HEK293 (cell line): Measurements from ENCODE around the gene NRF1.

Experiments
- CTCF ChIA-PET: fragments of 350-600 bp; formaldehyde crosslinking; extraction: SDS; loops from one replicate; lab custom pipeline; 2021; ENCODE audit warnings: antibody characterized with exemption; lab: Yijun Ruan, JAX
- POLR2A ChIA-PET: fragments of 300-600 bp; formaldehyde crosslinking; extraction: SDS; loops from one replicate; lab custom pipeline; 2020; ENCODE audit warnings: antibody characterized with exemption, inconsistent platforms; lab: Yijun Ruan, JAX
- H3K27ac ChIP-seq: fragments of 200-500 bp; sonication (Bioruptor generic); 2 replicates; pipeline ENCODE4 v1.5.1; 2014; ENCODE audit warnings: low read depth, low read length, control low read depth, inconsistent platforms; ENCODE audit errors: extremely low read depth
- H3K36me3 ChIP-seq, 2 experiments: fragments of 200-500 bp in 1 of 2; sonication (Bioruptor generic) in 1 of 2; 1 replicate in 1 of 2; 2 replicates in 1 of 2; pipeline ENCODE4 v1.5.1; 2014 to 2017; ENCODE audit warnings: inconsistent platforms in 2 of 2, low read length in 2 of 2; ENCODE audit not compliant: control insufficient read depth in 2 of 2, insufficient read depth in 1 of 2
- H3K4me1 ChIP-seq: fragments of 200-500 bp; sonication (Bioruptor generic); 2 replicates; pipeline ENCODE4 v1.5.1; 2014; ENCODE audit warnings: mild to moderate bottlenecking, low read length, inconsistent platforms; ENCODE audit not compliant: control insufficient read depth, insufficient read depth
- H3K4me3 ChIP-seq: 2 replicates; pipeline ENCODE4 v1.5.1; 2011; ENCODE audit warnings: low read depth, mild to moderate bottlenecking, control low read depth, low read length, moderate library complexity
- H3K9me3 ChIP-seq: fragments of 200-500 bp; sonication (Bioruptor generic); 2 replicates; pipeline ENCODE4 v1.5.1; 2014; ENCODE audit warnings: low read depth, low read length, inconsistent platforms; ENCODE audit not compliant: control insufficient read depth, insufficient read depth
- AEBP2 ChIP-seq: fragments of 450-650 bp; formaldehyde crosslinking; IDR thresholded peaks from 2 replicates; pipeline ENCODE4 v1.5.1; 2016; ENCODE audit warnings: missing biosample characterization, missing genetic modification characterization, borderline replicate concordance
- HOXC10 ChIP-seq: sonication (generic); formaldehyde crosslinking; IDR thresholded peaks from 2 replicates; pipeline ENCODE4 v1.8.1; 2023; ENCODE audit warnings: mild to moderate bottlenecking, missing genetic modification reagents
- KLF17 ChIP-seq: fragments of 450-650 bp; formaldehyde crosslinking; IDR thresholded peaks from 2 replicates; pipeline ENCODE4 v1.5.1; 2016; ENCODE audit warnings: missing biosample characterization, missing genetic modification characterization
- KLF7 ChIP-seq: fragments of 450-650 bp; formaldehyde crosslinking; IDR thresholded peaks from 2 replicates; pipeline ENCODE4 v1.5.1; 2016; ENCODE audit warnings: missing biosample characterization, missing genetic modification characterization, borderline replicate concordance
- PRDM10 ChIP-seq: fragments of 450-650 bp; formaldehyde crosslinking; IDR thresholded peaks from 2 replicates; pipeline ENCODE4 v1.5.1; 2016; ENCODE audit warnings: missing biosample characterization, missing genetic modification characterization
- SCRT2 ChIP-seq: fragments of 450-650 bp; formaldehyde crosslinking; IDR thresholded peaks from 2 replicates; pipeline ENCODE4 v1.5.1; 2016; ENCODE audit warnings: missing biosample characterization, missing genetic modification characterization
- YY1 ChIP-seq: fragments of 450-650 bp; formaldehyde crosslinking; IDR thresholded peaks from 2 replicates; pipeline ENCODE4 v1.5.1; 2018; ENCODE audit warnings: missing biosample characterization, missing genetic modification characterization
- ZFP37 ChIP-seq: fragments of 450-650 bp; formaldehyde crosslinking; IDR thresholded peaks from 2 replicates; pipeline ENCODE4 v1.5.1; 2016; ENCODE audit warnings: missing biosample characterization, missing genetic modification characterization
- ZNF121 ChIP-seq: fragments of 450-650 bp; formaldehyde crosslinking; IDR thresholded peaks from 2 replicates; pipeline ENCODE4 v1.5.1; 2016; ENCODE audit warnings: missing biosample characterization, missing genetic modification characterization
- ZNF155 ChIP-seq: fragments of 450-650 bp; formaldehyde crosslinking; IDR thresholded peaks from 2 replicates; pipeline ENCODE4 v1.5.1; 2016; ENCODE audit warnings: missing biosample characterization, missing genetic modification characterization
- ZNF16 ChIP-seq: fragments of 450-650 bp; formaldehyde crosslinking; IDR thresholded peaks from 2 replicates; pipeline ENCODE4 v1.5.1; 2016; ENCODE audit warnings: low read depth, missing biosample characterization, missing genetic modification characterization
- ZNF174 ChIP-seq: fragments of 450-650 bp; formaldehyde crosslinking; IDR thresholded peaks from 2 replicates; pipeline ENCODE4 v1.5.0; 2017; ENCODE audit warnings: missing biosample characterization, mild to moderate bottlenecking, missing genetic modification characterization
- ZNF18 ChIP-seq: fragments of 450-650 bp; formaldehyde crosslinking; IDR thresholded peaks from 2 replicates; pipeline ENCODE4 v1.5.1; 2016; ENCODE audit warnings: missing biosample characterization, missing genetic modification characterization
- ZNF341 ChIP-seq: fragments of 450-650 bp; formaldehyde crosslinking; IDR thresholded peaks from 2 replicates; pipeline ENCODE4; 2016; ENCODE audit warnings: low read depth, missing biosample characterization, missing genetic modification characterization
- ZNF350 ChIP-seq: fragments of 450-650 bp; formaldehyde crosslinking; IDR thresholded peaks from 2 replicates; pipeline ENCODE4 v1.5.0; 2017; ENCODE audit warnings: missing biosample characterization, mild to moderate bottlenecking, missing genetic modification characterization
- ZNF366 ChIP-seq: fragments of 450-650 bp; formaldehyde crosslinking; conservative IDR thresholded peaks from 2 replicates; pipeline ENCODE4 v1.5.1; 2016; ENCODE audit warnings: missing biosample characterization, missing genetic modification characterization
- ZNF48 ChIP-seq: fragments of 450-650 bp; formaldehyde crosslinking; IDR thresholded peaks from 2 replicates; pipeline ENCODE4 v1.5.1; 2016; ENCODE audit warnings: missing biosample characterization, missing genetic modification characterization
- ZNF560 ChIP-seq: fragments of 450-650 bp; formaldehyde crosslinking; IDR thresholded peaks from 2 replicates; pipeline ENCODE4 v1.5.1; 2017; ENCODE audit warnings: missing biosample characterization, missing genetic modification characterization, borderline replicate concordance
- ZNF561 ChIP-seq: fragments of 450-650 bp; IDR thresholded peaks from 2 replicates; pipeline ENCODE4 v1.5.1; 2018; ENCODE audit warnings: missing biosample characterization, missing genetic modification characterization, borderline replicate concordance
- ZNF571 ChIP-seq: fragments of 450-650 bp; formaldehyde crosslinking; IDR thresholded peaks from 2 replicates; pipeline ENCODE4 v1.5.0; 2017; ENCODE audit warnings: missing biosample characterization, missing genetic modification characterization
- ZNF621 ChIP-seq: fragments of 450-650 bp; formaldehyde crosslinking; IDR thresholded peaks from 2 replicates; pipeline ENCODE4 v1.5.1; 2017; ENCODE audit warnings: missing biosample characterization, missing genetic modification characterization
- ZNF664 ChIP-seq: fragments of 450-650 bp; formaldehyde crosslinking; IDR thresholded peaks from 2 replicates; pipeline ENCODE4 v1.5.1; 2016; ENCODE audit warnings: missing biosample characterization, missing genetic modification characterization
- ZNF76 ChIP-seq: fragments of 450-650 bp; formaldehyde crosslinking; IDR thresholded peaks from 2 replicates; pipeline ENCODE4; 2016; ENCODE audit warnings: low read depth, missing biosample characterization, missing genetic modification characterization, borderline replicate concordance
- ZSCAN5A ChIP-seq: fragments of 450-650 bp; formaldehyde crosslinking; IDR thresholded peaks from 2 replicates; pipeline ENCODE4 v1.5.1; 2016; ENCODE audit warnings: missing biosample characterization, missing genetic modification characterization

NRF1 gene

GRCh38 chr7:129723679-129724078 is 112.2 kb downstream of the NRF1 start (continued):
- no peak for TF ChIP-seq KLF17 (tag by site-specific recombination)
- TF ChIP-seq ZSCAN5A (tag by site-specific recombination), result no peak
- TF ChIP-seq ZNF18 (tag by site-specific recombination), result no peak
- no peak for TF ChIP-seq ZNF621 (tag by site-specific recombination)
- no peak for TF ChIP-seq ZNF350 (tag by site-specific recombination)
- TF ChIP-seq ZNF155 (tag by site-specific recombination), result no peak
- TF ChIP-seq ZNF561 (tag by site-specific recombination), result no peak
- TF ChIP-seq ZNF341 (tag by site-specific recombination), result no peak
- TF ChIP-seq ZNF560 (tag by site-specific recombination), result no peak

- Histone ChIP-seq H3K27ac (no peak overlapping the region), H3K36me3 (peaks cover 10 to 49% of the 10 kb centered on the region in 2 experiments), H3K4me1 (no peaks in the 10 kb centered on the region), H3K9me3 (no peaks in the 10 kb centered on the region), H3K4me3 (no peak overlapping the region)
- TF ChIP-seq ZNF121 (tag by site-specific recombination) (peak; percentile 83), PRDM10 (tag by site-specific recombination) (no peak)
- POLR2A ChIA-PET, result no interaction called here
- CTCF ChIA-PET, result no interaction called here
Observed at GRCh38 chr7:129724796-129725195, 113.3 kb downstream of the NRF1 start.

GRCh38 chr7:129728875-129729467 is 117.5 kb downstream of the NRF1 start:
- peaks cover 23 to 47% of the 10 kb centered on the region in 2 experiments for H3K36me3 ChIP-seq
- CTCF ChIA-PET, result no interaction called here
- H3K9me3 ChIP-seq, result no peaks in the 10 kb centered on the region
- no peaks in the 10 kb centered on the region for H3K4me1 ChIP-seq
- H3K4me3 ChIP-seq, result no peak overlapping the region
- POLR2A ChIA-PET, result no interaction called here
- TF ChIP-seq ZNF366 (tag by site-specific recombination), result no peak
- TF ChIP-seq YY1 (tag by site-specific recombination), result no peak
- TF ChIP-seq HOXC10 (CRISPR knock-in tag), result no peak
- TF ChIP-seq ZNF664 (tag by site-specific recombination), result no peak
- no peak for TF ChIP-seq AEBP2 (tag by site-specific recombination)
- no peak for TF ChIP-seq KLF7
- no peak for TF ChIP-seq ZNF571 (tag by site-specific recombination)
- TF ChIP-seq SCRT2, result no peak
- no peak for TF ChIP-seq ZNF16
- no peak for TF ChIP-seq ZNF76
- TF ChIP-seq ZNF174 (tag by site-specific recombination), result no peak
- no peak for TF ChIP-seq ZNF48 (tag by site-specific recombination)
- no peak for TF ChIP-seq ZFP37 (tag by site-specific recombination)
- H3K27ac ChIP-seq, result 0 out of 2 replicates have a peak overlapping the region, but pooled peaks have one; percentile 6
